NB4 (cell line): ENCODE results near the gene FBXL17.

Experiments
- DNase-seq: peaks from one replicate; pipeline ENCODE4 v3.0.0; 2010; ENCODE audit warnings: low read depth
- H3K4me3 ChIP-seq: one replicate; pipeline ENCODE4 v1.5.1; 2011; ENCODE audit warnings: mild to moderate bottlenecking, low read depth, low read length, moderate library complexity
- CTCF ChIP-seq: IDR thresholded peaks from one replicate; pipeline ENCODE4 v1.5.1; 2012; ENCODE audit warnings: low read depth, low read length
- MAX ChIP-seq: IDR thresholded peaks from 2 replicates; pipeline ENCODE4 v1.6.1; 2011; ENCODE audit warnings: low read depth, low read length
- MYC ChIP-seq: IDR thresholded peaks from 2 replicates; pipeline ENCODE4 v1.6.1; 2011; ENCODE audit warnings: low read depth, low read length
- POLR2A ChIP-seq: IDR thresholded peaks from 2 replicates; pipeline ENCODE4 v1.6.1; 2011; ENCODE audit warnings: mild to moderate bottlenecking; ENCODE audit not compliant: insufficient read length; ENCODE audit errors: extremely low read depth

FBXL17 gene

DNA sequence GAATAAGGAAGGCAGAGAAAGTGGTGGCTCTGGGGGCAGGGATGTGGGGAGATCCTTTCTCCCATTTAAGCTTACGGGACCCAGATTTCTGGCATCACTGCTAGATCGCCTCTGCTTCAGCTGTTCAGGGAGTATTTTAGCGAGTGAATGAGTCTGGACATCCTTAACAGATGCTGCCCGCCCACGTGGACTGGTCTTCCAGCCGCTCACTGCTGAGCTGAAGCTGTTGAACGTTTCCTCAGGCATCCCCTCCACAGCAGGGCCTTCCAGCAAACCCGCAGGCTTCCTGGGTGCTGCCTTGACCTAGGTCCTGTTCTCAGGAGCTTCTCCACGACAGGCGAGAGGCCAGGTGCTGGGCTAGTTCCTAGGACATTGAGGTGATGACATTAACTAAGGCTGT lies 566.8 kb downstream of the FBXL17 start:
- no peak overlapping the region for H3K4me3 ChIP-seq
- no peak for TF ChIP-seq MAX
- TF ChIP-seq MYC = no peak
- no peak for TF ChIP-seq POLR2A
- no peak for TF ChIP-seq CTCF
- no peak for DNase-seq

GRCh38 chr5:107814183-107814827 lies 567.6 kb downstream of the FBXL17 start:
- TF ChIP-seq MAX (no peak), CTCF (no peak), POLR2A (no peak), MYC (no peak)
- DNase-seq = no peak
- H3K4me3 ChIP-seq = no peak overlapping the region

- no peak for DNase-seq
- TF ChIP-seq MAX = no peak
- no peak for TF ChIP-seq CTCF
- TF ChIP-seq POLR2A = no peak
- no peak for TF ChIP-seq MYC
Measured at GRCh38 chr5:107813559-107813958, 568.3 kb downstream of the FBXL17 start.

GRCh38 chr5:107812570-107813141 lies 569.2 kb downstream of the FBXL17 start:
- no peak overlapping the region for H3K4me3 ChIP-seq
- TF ChIP-seq CTCF (no peak), POLR2A (no peak), MYC (no peak), MAX (no peak)
- no peak for DNase-seq

More at GRCh38 chr5:107813559-107813958, 568.3 kb downstream of the FBXL17 start:
- no peak overlapping the region for H3K4me3 ChIP-seq

DNA sequence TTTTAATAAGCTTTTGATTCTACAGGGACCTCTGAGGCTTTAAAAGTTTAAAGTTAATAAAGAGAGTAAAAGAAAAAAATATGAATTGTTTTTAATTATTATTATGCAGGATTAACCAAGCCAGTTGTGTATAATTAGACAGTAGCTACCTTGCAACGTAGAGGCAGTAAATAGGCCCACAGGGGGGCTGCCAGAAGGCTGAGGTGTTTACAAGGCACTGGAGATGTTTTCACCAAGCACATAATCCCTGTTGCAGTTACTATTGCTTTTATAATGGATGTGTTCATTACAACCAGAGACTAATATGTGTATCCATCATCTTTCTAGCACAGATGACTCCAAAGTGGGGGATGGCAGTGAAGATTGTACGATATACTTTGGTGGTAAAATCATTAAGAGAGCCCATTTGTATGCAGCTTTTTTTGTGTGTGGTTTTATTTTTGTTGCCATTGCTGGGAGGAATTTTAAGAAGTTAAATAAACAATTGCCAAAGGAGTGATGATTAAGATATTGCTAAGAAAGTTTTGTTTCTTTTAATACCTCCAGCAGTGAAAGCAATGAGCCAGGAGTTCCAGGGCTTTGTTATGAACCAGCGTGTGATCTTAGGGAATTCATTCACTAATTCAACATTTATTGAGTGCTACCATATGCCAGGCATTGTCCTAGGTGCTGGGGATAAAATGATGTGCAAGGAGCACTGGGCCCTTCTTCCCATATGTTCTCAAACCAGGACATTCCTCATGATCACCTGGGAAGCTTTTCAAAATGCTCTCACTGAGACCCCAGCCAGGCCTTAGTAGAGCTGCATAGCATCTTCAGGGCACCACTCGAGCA lies 572.5 kb downstream of the FBXL17 start:
- DNase-seq = no peak
- TF ChIP-seq CTCF (no peak), MYC (no peak), MAX (no peak), POLR2A (no peak)
- no peak overlapping the region for H3K4me3 ChIP-seq
